ENCODE results near the gene EIF4A2.
"Not testable (repeated sequence)": the region's sequence is repeated elsewhere in the genome, so short reads cannot be mapped to it uniquely, and the experiment has no call there.

Gene EIF4A2

DNA sequence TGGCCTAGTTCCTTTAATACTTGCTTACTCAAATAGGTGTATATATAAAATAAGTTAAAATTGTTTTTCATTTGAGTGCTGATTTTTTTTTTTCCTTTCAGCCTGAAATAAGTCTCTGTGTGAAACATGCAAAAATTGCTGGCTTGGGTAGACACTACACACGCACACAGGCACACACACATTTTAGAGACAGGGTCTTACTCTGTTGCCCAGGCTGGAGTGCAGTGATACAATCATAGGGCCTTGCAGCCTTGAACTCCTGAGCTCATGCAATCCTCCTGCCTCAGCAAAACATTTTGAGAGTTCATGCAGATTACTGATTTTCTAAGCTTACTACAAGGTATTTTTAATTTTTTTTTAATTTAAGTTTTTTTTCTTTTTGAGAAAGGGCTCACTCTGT, 35.6 kb downstream of the EIF4A2 start:
- H3K4me3 ChIP-seq (ENCODE audit: low read depth, low read length) = no peak overlapping the region
- no peak for DNase-seq (ENCODE audit: low read depth)
- TF ChIP-seq, protein P1, sequence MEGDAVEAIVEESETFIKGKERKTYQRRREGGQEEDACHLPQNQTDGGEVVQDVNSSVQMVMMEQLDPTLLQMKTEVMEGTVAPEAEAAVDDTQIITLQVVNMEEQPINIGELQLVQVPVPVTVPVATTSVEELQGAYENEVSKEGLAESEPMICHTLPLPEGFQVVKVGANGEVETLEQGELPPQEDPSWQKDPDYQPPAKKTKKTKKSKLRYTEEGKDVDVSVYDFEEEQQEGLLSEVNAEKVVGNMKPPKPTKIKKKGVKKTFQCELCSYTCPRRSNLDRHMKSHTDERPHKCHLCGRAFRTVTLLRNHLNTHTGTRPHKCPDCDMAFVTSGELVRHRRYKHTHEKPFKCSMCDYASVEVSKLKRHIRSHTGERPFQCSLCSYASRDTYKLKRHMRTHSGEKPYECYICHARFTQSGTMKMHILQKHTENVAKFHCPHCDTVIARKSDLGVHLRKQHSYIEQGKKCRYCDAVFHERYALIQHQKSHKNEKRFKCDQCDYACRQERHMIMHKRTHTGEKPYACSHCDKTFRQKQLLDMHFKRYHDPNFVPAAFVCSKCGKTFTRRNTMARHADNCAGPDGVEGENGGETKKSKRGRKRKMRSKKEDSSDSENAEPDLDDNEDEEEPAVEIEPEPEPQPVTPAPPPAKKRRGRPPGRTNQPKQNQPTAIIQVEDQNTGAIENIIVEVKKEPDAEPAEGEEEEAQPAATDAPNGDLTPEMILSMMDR (conservative IDR thresholded peaks at IDR 0.05; ENCODE audit: low read depth, low read length) = no peak

DNA sequence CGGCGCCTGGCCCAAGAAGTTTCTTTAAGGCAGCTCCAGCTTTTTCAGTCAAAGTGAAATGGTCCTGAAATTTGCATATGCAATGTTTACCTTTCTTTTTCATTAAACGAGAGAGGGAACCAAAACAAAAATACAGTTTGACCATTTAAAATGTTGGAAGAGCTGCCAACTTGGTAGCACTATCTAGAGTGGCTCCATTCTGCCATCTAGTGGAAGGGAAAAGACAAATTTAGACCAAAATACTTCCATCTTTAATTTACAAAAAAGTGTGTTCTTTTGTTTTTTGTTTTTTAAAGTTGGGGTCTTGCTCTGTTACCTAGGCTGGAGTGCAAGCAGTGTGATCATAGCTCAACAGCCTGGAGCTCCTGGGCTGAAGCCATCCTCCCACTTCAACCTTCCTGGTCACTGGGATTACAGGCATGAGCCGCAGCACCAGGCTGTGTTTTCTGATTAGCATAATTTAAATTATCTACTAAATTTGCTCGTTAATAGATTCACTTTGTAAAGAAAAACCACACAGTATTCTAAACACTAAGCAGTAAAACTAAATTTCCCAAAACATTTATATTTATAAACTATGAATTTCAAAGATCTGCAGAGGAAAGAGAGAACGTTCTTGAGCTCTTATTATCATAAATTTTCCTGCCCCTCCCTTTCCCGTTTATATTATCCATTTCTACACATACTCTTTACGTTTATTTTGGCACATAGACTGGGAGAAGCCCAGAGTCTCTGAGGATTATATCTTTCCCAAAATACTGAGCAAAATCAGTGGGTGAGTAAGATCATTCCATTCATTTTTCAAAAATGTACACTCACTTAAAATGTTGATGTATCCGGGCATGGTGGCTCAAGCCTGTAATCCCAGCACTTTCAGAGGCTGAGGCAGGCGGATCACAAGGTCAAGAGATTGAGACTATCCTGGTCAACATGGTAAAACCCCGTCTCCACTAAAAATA, 38.3 kb downstream of the EIF4A2 start:
- H3K4me3 ChIP-seq (ENCODE audit: low read depth, low read length) = peak overlapping the region; percentile 48

DNA sequence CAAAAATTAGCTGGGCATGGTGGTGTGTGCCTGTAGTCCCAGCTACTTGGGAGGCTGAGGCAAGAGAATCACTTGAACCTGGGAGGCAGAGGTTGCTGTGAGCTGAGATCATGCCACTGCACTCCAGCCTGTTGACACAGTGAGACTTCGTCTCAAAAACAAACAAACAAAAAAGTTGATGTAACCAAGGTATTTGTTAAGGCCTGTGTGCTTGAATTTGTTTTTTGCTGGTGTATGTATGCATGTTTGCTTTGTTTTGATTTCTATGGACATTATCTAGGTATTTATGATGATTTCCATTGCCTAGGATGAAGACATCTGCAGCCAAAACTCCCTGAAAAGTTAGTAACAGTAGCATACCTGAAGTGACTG, 39.0 kb downstream of the EIF4A2 start:
- not testable (repeated sequence) for DNase-seq (ENCODE audit: low read depth); H3K4me3 ChIP-seq (ENCODE audit: low read depth, low read length)

More for the DNA sequence above, 38.3 kb downstream of the EIF4A2 start:
- peak; percentile 77 for DNase-seq (ENCODE audit: low read depth)
- TF ChIP-seq, protein P1 (conservative IDR thresholded peaks at IDR 0.05; ENCODE audit: low read depth, low read length) = peak; percentile 72

DNA sequence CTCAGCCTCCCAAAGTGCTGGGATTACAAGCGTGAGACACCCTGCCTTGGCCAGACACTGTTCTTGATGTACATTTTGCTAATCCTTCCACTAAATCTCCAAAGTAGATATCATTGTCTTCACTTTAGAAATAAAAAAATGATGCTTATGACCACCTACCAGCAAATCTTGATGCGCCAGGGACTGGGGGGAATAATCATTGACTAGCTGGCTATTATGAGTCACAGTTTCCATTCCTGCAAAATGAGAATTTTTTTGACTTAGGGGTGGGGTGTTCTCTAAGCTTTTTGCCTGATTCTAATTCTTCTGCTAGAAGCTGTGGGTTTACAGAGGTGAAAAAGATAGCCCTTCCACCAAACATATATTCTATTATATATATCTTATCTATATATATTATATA, 40.0 kb downstream of the EIF4A2 start:
- peak; percentile 44 for DNase-seq (ENCODE audit: low read depth)
- TF ChIP-seq, protein P1 (conservative IDR thresholded peaks at IDR 0.05; ENCODE audit: low read depth, low read length) = no peak
- H3K4me3 ChIP-seq (ENCODE audit: low read depth, low read length) = no peak overlapping the region

DNA sequence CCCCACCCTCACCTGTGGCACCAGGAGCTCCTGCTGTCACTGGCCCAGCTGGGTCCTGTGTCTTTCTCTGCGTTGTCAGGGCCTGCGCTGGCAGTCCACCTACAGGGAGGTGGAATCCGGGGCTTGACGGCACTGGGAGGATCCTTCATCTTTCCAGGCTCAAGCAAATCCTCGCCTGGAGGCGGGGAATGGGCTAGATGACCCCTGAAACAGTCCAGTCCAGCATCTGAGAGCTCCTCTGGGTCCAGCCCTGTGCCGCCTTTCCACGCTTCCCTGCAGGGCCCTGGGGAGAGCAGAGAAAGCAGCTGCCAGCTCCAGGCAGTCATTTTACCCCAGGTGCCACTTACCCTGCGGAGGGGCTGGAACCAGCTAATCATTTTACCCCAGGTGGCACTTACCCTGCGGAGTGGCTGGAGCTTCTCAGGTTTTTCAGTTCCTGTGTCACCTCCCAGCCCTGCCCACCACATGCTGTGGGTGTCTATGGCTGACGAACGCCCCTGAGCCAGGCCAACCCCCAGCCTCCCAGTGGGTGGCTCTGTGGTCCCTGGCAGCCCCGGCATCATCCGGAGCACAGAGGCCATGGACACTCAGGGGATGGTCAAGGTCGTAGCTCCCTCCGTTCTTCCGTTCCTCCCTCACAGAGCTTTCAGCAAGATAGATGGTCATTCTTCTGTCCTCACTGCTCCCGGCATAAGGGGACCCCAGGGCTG, 41.2 kb downstream of the EIF4A2 start:
- H3K4me3 ChIP-seq (ENCODE audit: low read depth, low read length) = no peak overlapping the region
- TF ChIP-seq, protein P1 (conservative IDR thresholded peaks at IDR 0.05; ENCODE audit: low read depth, low read length) = no peak
- no peak for DNase-seq (ENCODE audit: low read depth)

DNA sequence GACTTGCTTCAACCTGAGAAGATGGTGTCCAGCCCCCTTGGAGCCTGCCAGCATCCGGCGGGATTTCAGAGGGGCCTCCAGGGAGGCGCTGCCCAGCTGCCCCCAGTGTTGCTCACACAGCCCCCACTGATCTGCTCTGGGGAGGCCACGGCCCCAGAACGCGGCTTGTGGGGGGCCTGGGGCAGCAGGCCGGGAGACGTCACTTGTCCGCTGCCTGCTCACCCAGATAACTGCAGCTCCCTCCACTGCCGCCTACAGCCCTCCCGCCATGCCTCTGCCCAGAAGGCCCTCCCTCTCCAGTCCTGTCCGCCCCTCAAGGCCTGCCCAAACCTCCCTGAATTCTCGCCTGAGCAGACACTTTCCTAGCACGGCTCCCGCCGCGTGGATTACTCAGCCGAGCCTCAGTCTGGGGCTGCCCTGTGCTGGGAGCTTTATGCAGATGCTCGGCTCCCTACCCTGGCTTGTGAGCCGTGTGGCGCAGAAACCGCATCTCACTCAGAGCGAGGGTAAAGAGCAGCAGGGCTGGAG, 42.0 kb downstream of the EIF4A2 start:
- peak overlapping the region; percentile 44 for H3K4me3 ChIP-seq (ENCODE audit: low read depth, low read length)

More for the DNA sequence above, 42.0 kb downstream of the EIF4A2 start:
- TF ChIP-seq, protein P1 (conservative IDR thresholded peaks at IDR 0.05; ENCODE audit: low read depth, low read length) = no peak
- DNase-seq (ENCODE audit: low read depth) = peak; percentile 85
